ENCODE data around the gene SPRR5.

The SPRR5 gene

DNA sequence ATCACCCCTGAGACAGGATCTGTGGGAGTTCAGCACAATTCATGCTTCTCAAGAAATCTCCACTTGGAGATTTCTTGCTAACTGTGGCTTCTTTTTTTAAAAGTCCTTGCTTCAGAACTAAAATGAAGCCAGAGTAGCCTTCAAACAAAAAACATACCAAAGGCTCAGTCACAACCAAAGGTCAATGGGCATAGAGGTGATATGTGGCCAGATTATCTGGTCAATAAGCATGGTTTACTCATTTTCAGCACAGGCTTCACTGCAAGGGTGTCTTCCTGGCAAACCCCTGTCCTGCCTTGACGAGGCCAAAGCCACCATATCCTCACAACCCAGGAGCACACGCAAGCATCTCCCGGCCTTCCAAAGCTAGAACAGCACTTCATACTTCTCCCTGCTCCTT lies 12.3 kb downstream of the SPRR5 start:
- TF ChIP-seq, protein P1, sequence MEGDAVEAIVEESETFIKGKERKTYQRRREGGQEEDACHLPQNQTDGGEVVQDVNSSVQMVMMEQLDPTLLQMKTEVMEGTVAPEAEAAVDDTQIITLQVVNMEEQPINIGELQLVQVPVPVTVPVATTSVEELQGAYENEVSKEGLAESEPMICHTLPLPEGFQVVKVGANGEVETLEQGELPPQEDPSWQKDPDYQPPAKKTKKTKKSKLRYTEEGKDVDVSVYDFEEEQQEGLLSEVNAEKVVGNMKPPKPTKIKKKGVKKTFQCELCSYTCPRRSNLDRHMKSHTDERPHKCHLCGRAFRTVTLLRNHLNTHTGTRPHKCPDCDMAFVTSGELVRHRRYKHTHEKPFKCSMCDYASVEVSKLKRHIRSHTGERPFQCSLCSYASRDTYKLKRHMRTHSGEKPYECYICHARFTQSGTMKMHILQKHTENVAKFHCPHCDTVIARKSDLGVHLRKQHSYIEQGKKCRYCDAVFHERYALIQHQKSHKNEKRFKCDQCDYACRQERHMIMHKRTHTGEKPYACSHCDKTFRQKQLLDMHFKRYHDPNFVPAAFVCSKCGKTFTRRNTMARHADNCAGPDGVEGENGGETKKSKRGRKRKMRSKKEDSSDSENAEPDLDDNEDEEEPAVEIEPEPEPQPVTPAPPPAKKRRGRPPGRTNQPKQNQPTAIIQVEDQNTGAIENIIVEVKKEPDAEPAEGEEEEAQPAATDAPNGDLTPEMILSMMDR (IDR thresholded peaks at IDR 0.05; ENCODE audit: insufficient read depth, low read depth, low read length, missing control alignments): no peak
- DNase-seq (ENCODE audit: low read depth): no peak

DNA sequence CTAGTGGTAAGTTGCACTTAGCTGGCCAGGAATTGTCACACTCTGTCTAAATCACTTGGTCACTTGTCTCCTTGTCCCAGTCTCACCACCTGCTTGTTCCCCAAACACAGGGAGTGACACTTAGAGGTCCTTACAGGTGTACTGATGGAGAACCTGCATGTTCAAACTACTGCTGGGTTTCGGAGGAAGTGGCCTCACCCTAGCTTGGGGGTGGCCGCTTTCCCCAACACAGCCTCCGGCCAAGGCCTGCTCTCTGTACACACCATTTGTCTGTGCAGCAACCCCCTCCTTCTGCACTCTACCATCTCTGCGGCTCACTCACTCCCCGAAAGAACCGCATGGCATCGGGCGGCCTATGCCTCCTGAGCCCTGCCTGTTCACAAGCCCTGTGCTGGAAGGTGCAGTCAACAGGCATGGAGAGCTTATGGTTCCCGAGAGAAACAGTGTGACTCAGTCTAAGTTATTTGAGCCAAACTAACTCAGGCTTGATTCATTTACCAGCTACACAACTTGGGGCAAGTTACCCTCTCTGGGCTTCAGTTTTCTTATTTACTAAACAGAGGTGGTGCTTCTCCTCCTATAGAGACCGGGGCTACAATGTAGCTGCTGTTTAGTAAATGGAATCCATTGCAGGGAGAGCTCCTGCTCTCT lies 12.9 kb downstream of the SPRR5 start:
- no peak overlapping the region for H3K4me3 ChIP-seq (ENCODE audit: low read length)
- peak; percentile 67 for DNase-seq (ENCODE audit: low read depth)
- TF ChIP-seq, protein P1 (IDR thresholded peaks at IDR 0.05; ENCODE audit: insufficient read depth, low read depth, low read length, missing control alignments): no peak

More for the DNA sequence above, 12.3 kb downstream of the SPRR5 start:
- no peak overlapping the region for H3K4me3 ChIP-seq (ENCODE audit: low read length)

DNA sequence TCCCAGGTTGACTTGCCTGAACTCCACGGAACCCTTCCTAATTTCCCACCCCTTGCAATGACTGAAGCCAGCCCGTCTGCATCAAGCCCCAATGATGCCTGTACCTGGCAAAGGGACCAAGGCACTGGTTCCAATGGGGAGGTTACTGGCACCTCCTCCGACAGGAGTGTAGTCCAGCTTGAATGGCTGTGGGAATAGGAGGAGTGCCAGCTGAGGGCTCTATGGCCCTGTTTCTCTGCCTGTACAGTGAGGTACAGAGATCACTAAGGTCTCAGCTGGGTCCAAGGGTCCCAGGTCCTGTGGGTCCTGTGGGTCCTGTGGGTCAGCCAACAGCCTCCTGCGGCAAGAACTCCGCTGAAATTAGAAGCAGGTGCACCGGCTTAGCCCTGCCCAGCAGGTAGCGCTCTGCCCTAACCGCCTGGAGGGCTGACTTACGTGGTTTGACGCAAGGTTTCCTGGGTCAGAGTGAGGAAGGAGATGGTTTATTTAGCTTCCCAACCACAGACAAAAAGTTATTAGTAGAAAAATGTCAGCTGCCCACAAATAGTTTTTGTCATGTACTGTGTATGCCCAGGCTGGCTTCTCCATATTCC lies 13.5 kb downstream of the SPRR5 start:
- DNase-seq (ENCODE audit: low read depth): no peak
- TF ChIP-seq, protein P1 (IDR thresholded peaks at IDR 0.05; ENCODE audit: insufficient read depth, low read depth, low read length, missing control alignments): peak; percentile 18
- H3K4me3 ChIP-seq (ENCODE audit: low read length): no peak overlapping the region

DNA sequence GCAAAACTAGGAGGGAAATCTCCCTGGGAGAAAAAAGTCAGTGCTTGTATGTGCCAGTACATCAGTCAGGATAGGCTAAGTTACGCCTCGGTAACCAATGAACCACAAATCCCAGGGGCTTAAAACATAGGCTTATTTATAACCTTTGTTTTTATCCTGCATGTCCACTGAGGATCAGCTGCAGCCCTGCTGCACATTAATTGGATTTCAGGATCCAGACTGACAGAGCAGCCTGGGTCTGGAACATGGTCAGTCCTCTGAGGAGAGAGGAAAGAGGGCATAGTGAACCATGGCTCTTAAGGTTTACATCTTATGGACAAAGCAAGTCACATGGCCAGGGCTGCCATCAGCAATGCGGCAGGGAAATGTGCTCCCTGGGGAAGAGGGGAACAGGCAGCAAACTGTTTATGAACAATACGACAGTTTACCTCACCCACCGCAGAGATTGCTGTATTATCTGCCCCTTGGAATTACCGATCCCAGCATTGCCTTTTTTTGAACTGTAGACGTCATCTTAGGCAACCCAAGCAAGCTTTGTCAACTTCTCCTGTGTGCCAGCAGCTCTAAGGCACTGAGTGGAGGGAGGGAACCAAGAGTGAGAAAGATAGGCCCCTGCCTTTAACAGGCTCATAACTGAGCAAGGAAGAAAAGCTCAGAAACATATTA lies 14.4 kb downstream of the SPRR5 start:
- DNase-seq (ENCODE audit: low read depth): no peak
- H3K4me3 ChIP-seq (ENCODE audit: low read length): no peak overlapping the region
- TF ChIP-seq, protein P1 (IDR thresholded peaks at IDR 0.05; ENCODE audit: insufficient read depth, low read depth, low read length, missing control alignments): no peak

DNA sequence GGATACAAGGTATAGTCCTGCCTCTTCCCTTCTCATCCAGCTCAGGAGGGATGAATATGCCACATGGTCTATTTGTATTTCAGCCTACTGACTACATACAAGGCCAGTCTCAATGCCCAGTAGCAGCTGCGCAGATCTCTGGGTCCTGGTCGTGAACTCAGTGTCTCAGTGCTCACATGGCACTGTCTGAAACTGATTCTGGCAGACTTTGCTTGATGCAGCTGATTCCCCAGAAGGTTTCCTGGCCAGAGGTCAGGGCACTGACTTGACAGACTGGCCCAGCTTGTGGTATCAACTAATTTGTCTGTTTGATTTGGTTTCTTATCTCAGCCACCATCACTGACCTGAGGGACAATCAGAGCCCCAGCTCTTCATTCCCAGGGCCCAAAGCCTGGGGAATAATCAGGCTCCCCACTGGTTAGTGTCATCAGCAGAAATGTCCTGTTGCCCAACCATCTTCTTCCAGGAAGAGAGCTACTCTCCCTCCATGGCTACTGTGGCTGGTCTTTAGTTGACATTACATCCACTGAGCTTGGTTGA lies 15.9 kb downstream of the SPRR5 start:
- no peak overlapping the region for H3K4me3 ChIP-seq (ENCODE audit: low read length)
- no peak for DNase-seq (ENCODE audit: low read depth)
- TF ChIP-seq, protein P1 (IDR thresholded peaks at IDR 0.05; ENCODE audit: insufficient read depth, low read depth, low read length, missing control alignments): no peak

DNA sequence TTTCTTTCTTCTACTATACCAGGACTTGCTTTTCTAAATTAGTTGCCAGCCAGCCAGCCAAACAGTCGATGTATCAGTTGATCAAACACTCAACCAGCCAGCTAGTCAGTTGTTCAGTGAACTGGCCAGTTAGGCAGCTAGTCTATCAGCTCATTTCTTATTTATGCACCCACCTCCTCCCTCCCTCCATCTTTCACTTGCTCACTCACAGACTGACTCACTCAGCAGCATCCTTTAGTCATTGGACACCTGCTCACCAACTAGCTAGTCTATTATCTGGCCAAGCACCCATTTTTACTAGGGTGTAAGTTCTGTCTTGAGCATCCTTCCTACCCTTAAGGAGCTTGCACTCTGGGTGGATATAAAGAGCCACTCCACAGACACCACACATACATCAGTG lies 17.5 kb downstream of the SPRR5 start:
- DNase-seq (ENCODE audit: low read depth): peak; percentile 88
- TF ChIP-seq, protein P1 (IDR thresholded peaks at IDR 0.05; ENCODE audit: insufficient read depth, low read depth, low read length, missing control alignments): no peak
- no peak overlapping the region for H3K4me3 ChIP-seq (ENCODE audit: low read length)
